Transverse colon (tissue), 4 donors: ENCODE measurements around the gene GNPTAB. TPM values are rescaled to one million over a fixed set of nuclear protein-coding genes. Genes with fewer than 3 reads are reported as not detected.

ENCODE experiments used
- DNase-seq: peaks from one replicate; pipeline ENCODE4 v3.0.0-alpha.2; 2019
- H3K27ac ChIP-seq, 4 donors: fragments of 200-600 bp; sonication (generic); 2 replicates each; pipeline ENCODE4 v1.5.1; 2016 to 2018; ENCODE audit warnings: inconsistent platforms in 4 of 4
- H3K27me3 ChIP-seq: fragments of 200-600 bp; sonication (generic); 2 replicates; pipeline ENCODE4 v1.5.1; 2017; ENCODE audit warnings: inconsistent platforms
- H3K36me3 ChIP-seq, 4 donors: fragments of 200-600 bp; sonication (generic); 2 replicates each; pipeline ENCODE4 v1.5.1; 2017 to 2019; ENCODE audit warnings: inconsistent platforms in 4 of 4
- H3K4me1 ChIP-seq, 4 donors: fragments of 200-600 bp; sonication (generic); 2 replicates each; pipeline ENCODE4 v1.5.1; 2017 to 2020; ENCODE audit warnings: inconsistent platforms in 4 of 4
- H3K4me3 ChIP-seq, 4 donors: fragments of 200-600 bp; sonication (generic); 1 replicate in 1 of 4; 2 replicates in 3 of 4; pipeline versions ENCODE4 v1.5.1 to v1.6.1; 2017 to 2019; ENCODE audit warnings: inconsistent platforms in 4 of 4
- H3K9me3 ChIP-seq, 2 donors: fragments of 200-600 bp; sonication (generic); 2 replicates each; pipeline ENCODE4 v1.5.1; 2017 to 2019; ENCODE audit warnings: inconsistent platforms in 2 of 2
- CTCF ChIP-seq, 5 experiments: fragments of 200-600 bp in 3 of 5; fragments of 450-650 bp in 2 of 5; sonication (generic) in 3 of 5; IDR thresholded peaks; 1 replicate in 2 of 5; 2 replicates in 3 of 5; pipeline ENCODE4 v1.5.1; 2016 to 2017; ENCODE audit warnings: antibody characterized with exemption in 5 of 5, inconsistent platforms in 3 of 5, mild to moderate bottlenecking in 2 of 5, moderate library complexity in 1 of 5
- EP300 ChIP-seq: sonication (generic); formaldehyde crosslinking; IDR thresholded peaks from one replicate; pipeline ENCODE4 v1.6.1; 2017; ENCODE audit warnings: antibody characterized with exemption, low read depth
- POLR2A ChIP-seq: fragments of 450-650 bp; IDR thresholded peaks from one replicate; pipeline ENCODE4 v1.6.1; 2016; ENCODE audit warnings: antibody characterized with exemption, mild to moderate bottlenecking, moderate library complexity
- POLR2AphosphoS5 ChIP-seq, 3 donors: sonication (generic); formaldehyde crosslinking; IDR thresholded peaks; one replicate each; pipeline ENCODE4 v1.6.1; 2016; ENCODE audit warnings: antibody characterized with exemption in 3 of 3
- WGBS, 2 donors: methylation state at CpG; one replicate each; pipeline ENCODE4 v1.1.5; 2018; ENCODE audit warnings: low coverage in 1 of 2; 5-methylcytosine and 5-hydroxymethylcytosine counted together
- in situ Hi-C, 4 donors: fragments of 200-750 bp; cut with MboI; loops; one replicate each; pipeline versions ENCODE4 v1.15.0 to v1.15.1; 2017; ENCODE audit warnings: low sequenced_read_pairs in 3 of 4, low pct_ligation_motif_present in 1 of 4, low pct_unique_long_range_greater_than_20kb in 1 of 4
- intact Hi-C: fragments of 100-400 bp; cut with DNase I; formaldehyde crosslinking; loops from one replicate; pipeline ENCODE4 v1.15.1; 2023; ENCODE audit warnings: low total_unique reads
- total RNA-seq, 4 donors: library from RNA; depleted of rRNA; stranded (reverse); fragments of >200 nt; gene quantifications; one replicate each; pipeline ENCODE4 v1.1.0, GENCODE V29; 2016

GNPTAB gene
- total RNA-seq, 4 donors from 2014 or later, result 24.1 to 83.0 (median 64.5) TPM

- H3K27me3 ChIP-seq, result no peaks in the 10 kb centered on the region
- H3K9me3 ChIP-seq, result no peaks in the 10 kb centered on the region
- no peaks in the 10 kb centered on the region for H3K4me1 ChIP-seq
- H3K4me3 ChIP-seq, result no peak overlapping the region
- in situ Hi-C loops (no loop called here), intact Hi-C loops (no loop called here)
- TF ChIP-seq POLR2AphosphoS5 (IDR thresholded peaks at IDR 0.05) (no peak), EP300 (no peak), CTCF (IDR thresholded peaks at IDR 0.05) (no peak), POLR2A (no peak)
- no peak overlapping the region for H3K27ac ChIP-seq
- DNase-seq, result no peak
- peaks cover 0 to 39% (median 12%) of the 10 kb centered on the region in 4 donors for H3K36me3 ChIP-seq
- 74 to 100% methylated on average over 1 of the region's 1 CpG for WGBS, 2 donors
Measured at GRCh38 chr12:101732318-101732717, 98.4 kb downstream of the GNPTAB start.

- TF ChIP-seq POLR2AphosphoS5 (IDR thresholded peaks at IDR 0.05), result no peak
- TF ChIP-seq CTCF (IDR thresholded peaks at IDR 0.05), result no peak
- TF ChIP-seq POLR2A, result no peak
- TF ChIP-seq EP300, result no peak
- Histone ChIP-seq H3K4me3 (no peak overlapping the region), H3K36me3 (peaks cover 0 to 47% (median 12%) of the 10 kb centered on the region in 4 donors), H3K9me3 (no peaks in the 10 kb centered on the region), H3K4me1 (no peaks in the 10 kb centered on the region), H3K27me3 (no peaks in the 10 kb centered on the region), H3K27ac (no peak overlapping the region)
- in situ Hi-C loops (no loop called here), intact Hi-C loops (no loop called here)
- DNase-seq, result no peak
Measured at GRCh38 chr12:101729842-101730241, 100.9 kb downstream of the GNPTAB start.

- Histone ChIP-seq H3K27ac (no peak overlapping the region), H3K4me3 (no peak overlapping the region), H3K9me3 (no peaks in the 10 kb centered on the region), H3K27me3 (no peaks in the 10 kb centered on the region), H3K36me3 (peaks cover 0 to 43% (median 19%) of the 10 kb centered on the region in 4 donors), H3K4me1 (no peaks in the 10 kb centered on the region)
- intact Hi-C loops, result no loop called here
- no peak for DNase-seq
- TF ChIP-seq POLR2A (no peak), EP300 (no peak), CTCF (IDR thresholded peaks at IDR 0.05) (no peak), POLR2AphosphoS5 (IDR thresholded peaks at IDR 0.05) (no peak)
- in situ Hi-C loops, result no loop called here
Measured at GRCh38 chr12:101727098-101727497, 103.7 kb downstream of the GNPTAB start.

GRCh38 chr12:101722392-101722791, 108.4 kb downstream of the GNPTAB start:
- Histone ChIP-seq H3K36me3 (peaks cover 0 to 33% (median 10%) of the 10 kb centered on the region in 4 donors), H3K27me3 (no peaks in the 10 kb centered on the region), H3K27ac (no peak overlapping the region), H3K4me1 (peaks cover 0 to 14% (median 5%) of the 10 kb centered on the region in 4 donors), H3K9me3 (no peaks in the 10 kb centered on the region), H3K4me3 (no peak overlapping the region)
- no peak for TF ChIP-seq CTCF (IDR thresholded peaks at IDR 0.05)
- no peak for TF ChIP-seq POLR2A
- no peak for TF ChIP-seq POLR2AphosphoS5 (IDR thresholded peaks at IDR 0.05)
- TF ChIP-seq EP300, result no peak
- in situ Hi-C loops (no loop called here), intact Hi-C loops (no loop called here)
- no peak for DNase-seq
- 87 to 97% methylated on average over 1 to 4 of the region's 4 CpGs for WGBS, 2 donors
